Measurements from ENCODE around the gene PTTG1IP. TPM values are rescaled to one million over a fixed set of nuclear protein-coding genes. Genes with fewer than 3 reads are reported as not detected.

The PTTG1IP gene
- total RNA-seq, 1 donor from 2014 or later: 240 TPM

DNA sequence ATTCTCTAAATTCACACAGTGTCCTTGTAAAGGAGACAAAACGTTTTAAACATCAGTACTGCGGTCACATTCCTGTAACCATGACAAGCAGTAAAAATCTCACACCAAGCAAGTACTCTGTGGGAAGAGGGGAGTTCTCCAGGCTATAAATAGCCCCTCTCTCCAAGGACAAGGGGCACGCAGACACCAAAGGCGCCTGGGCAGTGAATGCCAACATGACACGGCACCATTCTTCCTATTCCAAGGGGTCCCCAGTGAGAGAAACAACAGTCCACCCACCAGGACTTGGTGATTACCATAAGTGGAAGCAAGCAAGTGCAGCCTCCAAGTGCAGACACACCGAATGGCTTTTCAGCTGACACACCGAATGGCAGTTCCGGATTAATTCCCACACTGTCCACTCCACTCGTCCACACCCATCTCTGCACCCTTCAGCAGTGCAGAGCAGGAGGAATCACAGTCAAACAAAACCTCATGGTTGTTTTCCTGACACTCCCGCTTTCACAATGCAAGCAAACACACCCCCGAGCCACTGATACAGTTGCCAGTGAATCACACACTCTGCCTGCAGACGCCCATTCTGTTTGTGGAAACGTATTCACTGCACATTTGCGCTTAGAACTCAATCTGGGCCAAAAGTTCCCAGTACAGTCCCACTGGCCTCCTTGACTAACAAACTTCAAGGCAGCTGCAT is 1.8 kb downstream of the PTTG1IP start:
- TF ChIP-seq, protein P1, sequence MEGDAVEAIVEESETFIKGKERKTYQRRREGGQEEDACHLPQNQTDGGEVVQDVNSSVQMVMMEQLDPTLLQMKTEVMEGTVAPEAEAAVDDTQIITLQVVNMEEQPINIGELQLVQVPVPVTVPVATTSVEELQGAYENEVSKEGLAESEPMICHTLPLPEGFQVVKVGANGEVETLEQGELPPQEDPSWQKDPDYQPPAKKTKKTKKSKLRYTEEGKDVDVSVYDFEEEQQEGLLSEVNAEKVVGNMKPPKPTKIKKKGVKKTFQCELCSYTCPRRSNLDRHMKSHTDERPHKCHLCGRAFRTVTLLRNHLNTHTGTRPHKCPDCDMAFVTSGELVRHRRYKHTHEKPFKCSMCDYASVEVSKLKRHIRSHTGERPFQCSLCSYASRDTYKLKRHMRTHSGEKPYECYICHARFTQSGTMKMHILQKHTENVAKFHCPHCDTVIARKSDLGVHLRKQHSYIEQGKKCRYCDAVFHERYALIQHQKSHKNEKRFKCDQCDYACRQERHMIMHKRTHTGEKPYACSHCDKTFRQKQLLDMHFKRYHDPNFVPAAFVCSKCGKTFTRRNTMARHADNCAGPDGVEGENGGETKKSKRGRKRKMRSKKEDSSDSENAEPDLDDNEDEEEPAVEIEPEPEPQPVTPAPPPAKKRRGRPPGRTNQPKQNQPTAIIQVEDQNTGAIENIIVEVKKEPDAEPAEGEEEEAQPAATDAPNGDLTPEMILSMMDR (IDR thresholded peaks at IDR 0.05; ENCODE audit: insufficient read depth, low read depth, low read length): no peak
- no peak for TF ChIP-seq EZH2 (IDR thresholded peaks at IDR 0.05; ENCODE audit: insufficient read depth, low read length)
- no peaks in the 10 kb centered on the region for H3K9me3 Mint-ChIP-seq (ENCODE audit: unreplicated experiment)
- no peaks in the 10 kb centered on the region for H3K9me3 ChIP-seq (ENCODE audit: insufficient read depth, low read depth, low read length)
- H2AFZ ChIP-seq (ENCODE audit: low read depth, low read length): no peak overlapping the region
- peak overlapping the region; percentile 85 for H3K9ac ChIP-seq (ENCODE audit: low read length)
- H3K36me3 Mint-ChIP-seq (ENCODE audit: low read depth, unreplicated experiment): peaks cover 2% of the 10 kb centered on the region
- H3K27ac ChIP-seq (ENCODE audit: low read depth, low read length): peak overlapping the region; percentile 56
- DNase-seq (ENCODE audit: low read depth): peak; percentile 72
- H3K4me3 Mint-ChIP-seq (ENCODE audit: unreplicated experiment): peak overlapping the region; percentile 96
- peaks cover 46% of the 10 kb centered on the region for H3K4me1 Mint-ChIP-seq (ENCODE audit: low read depth, unreplicated experiment)
- H3K36me3 ChIP-seq (ENCODE audit: insufficient read depth, low read length): no peaks in the 10 kb centered on the region
- H3K79me2 ChIP-seq (ENCODE audit: insufficient read depth, low read length): peaks cover 56% of the 10 kb centered on the region
- peak overlapping the region; percentile 94 for H3K4me2 ChIP-seq (ENCODE audit: low read length)
- peaks cover 68% of the 10 kb centered on the region for H3K4me1 ChIP-seq (ENCODE audit: insufficient read depth, low read length)
- peaks cover 59% of the 10 kb centered on the region for H4K20me1 ChIP-seq (ENCODE audit: insufficient read depth, low read length)
- no peak for FAIRE-seq
- no peaks in the 10 kb centered on the region for H3K27me3 ChIP-seq (ENCODE audit: insufficient read depth, low read length)
- peak overlapping the region; percentile 85 for H3K4me3 ChIP-seq (ENCODE audit: insufficient read depth, low read depth, low read length)
- H3K27me3 Mint-ChIP-seq (ENCODE audit: low read depth, unreplicated experiment): peaks cover 3% of the 10 kb centered on the region
- H3K27ac Mint-ChIP-seq (ENCODE audit: unreplicated experiment): peak overlapping the region; percentile 60

GRCh38 chr21:44870748-44871495 is 2.6 kb downstream of the PTTG1IP start:
- H3K9me3 ChIP-seq (ENCODE audit: insufficient read depth, low read depth, low read length): no peaks in the 10 kb centered on the region
- peak overlapping the region; percentile 85 for H3K9ac ChIP-seq (ENCODE audit: low read length)
- no peaks in the 10 kb centered on the region for H3K36me3 ChIP-seq (ENCODE audit: insufficient read depth, low read length)
- Mint-ChIP-seq H3K4me1 (ENCODE audit: low read depth, unreplicated experiment) (peaks cover 54% of the 10 kb centered on the region), H3K4me3 (ENCODE audit: unreplicated experiment) (peak overlapping the region; percentile 96), H3K36me3 (ENCODE audit: low read depth, unreplicated experiment) (peaks cover 4% of the 10 kb centered on the region), H3K9me3 (ENCODE audit: unreplicated experiment) (no peaks in the 10 kb centered on the region), H3K27ac (ENCODE audit: unreplicated experiment) (peak overlapping the region; percentile 20), H3K27me3 (ENCODE audit: low read depth, unreplicated experiment) (no peaks in the 10 kb centered on the region)
- H3K27ac ChIP-seq (ENCODE audit: low read depth, low read length): peak overlapping the region; percentile 88
- peaks cover 67% of the 10 kb centered on the region for H4K20me1 ChIP-seq (ENCODE audit: insufficient read depth, low read length)
- no peak for TF ChIP-seq EZH2 (IDR thresholded peaks at IDR 0.05; ENCODE audit: insufficient read depth, low read length)
- TF ChIP-seq, protein P1 (IDR thresholded peaks at IDR 0.05; ENCODE audit: insufficient read depth, low read depth, low read length): no peak
- H2AFZ ChIP-seq (ENCODE audit: low read depth, low read length): no peak overlapping the region
- peaks cover 64% of the 10 kb centered on the region for H3K79me2 ChIP-seq (ENCODE audit: insufficient read depth, low read length)
- peak overlapping the region; percentile 94 for H3K4me2 ChIP-seq (ENCODE audit: low read length)
- H3K4me3 ChIP-seq (ENCODE audit: insufficient read depth, low read depth, low read length): peak overlapping the region; percentile 85
- H3K4me1 ChIP-seq (ENCODE audit: insufficient read depth, low read length): peaks cover 76% of the 10 kb centered on the region
- DNase-seq (ENCODE audit: low read depth) (peak; percentile 26), FAIRE-seq (no peak)
- no peaks in the 10 kb centered on the region for H3K27me3 ChIP-seq (ENCODE audit: insufficient read depth, low read length)

Data from astrocyte (in vitro differentiated cells and primary cell).